ENCODE measurements around the gene TRIM47.

- TF ChIP-seq CTCF (IDR thresholded peaks at IDR 0.05): no peak
- no peak for TF ChIP-seq POLR2A (IDR thresholded peaks at IDR 0.05)
Measured at GRCh38 chr17:75846692-75847613, 31.4 kb downstream of the TRIM47 start.
